GM12864 (cell line): Measurements from ENCODE around the gene RASL11B.

Source experiments
- DNase-seq: peaks from one replicate; pipeline ENCODE4 v3.0.0-alpha.2; 2011; ENCODE audit warnings: low read depth
- H3K4me3 ChIP-seq: 2 replicates; pipeline ENCODE4 v1.5.1; 2011; ENCODE audit warnings: mild to moderate bottlenecking, low read depth, low read length, control low read depth
- TF ChIP-seq, protein P1 (sequence below): IDR thresholded peaks from 2 replicates; pipeline ENCODE4 v1.5.1; 2011; ENCODE audit warnings: low read depth, mild to moderate bottlenecking, moderate library complexity, low read length, control low read depth, inconsistent platforms; ENCODE audit errors: missing control alignments

RASL11B gene

DNA sequence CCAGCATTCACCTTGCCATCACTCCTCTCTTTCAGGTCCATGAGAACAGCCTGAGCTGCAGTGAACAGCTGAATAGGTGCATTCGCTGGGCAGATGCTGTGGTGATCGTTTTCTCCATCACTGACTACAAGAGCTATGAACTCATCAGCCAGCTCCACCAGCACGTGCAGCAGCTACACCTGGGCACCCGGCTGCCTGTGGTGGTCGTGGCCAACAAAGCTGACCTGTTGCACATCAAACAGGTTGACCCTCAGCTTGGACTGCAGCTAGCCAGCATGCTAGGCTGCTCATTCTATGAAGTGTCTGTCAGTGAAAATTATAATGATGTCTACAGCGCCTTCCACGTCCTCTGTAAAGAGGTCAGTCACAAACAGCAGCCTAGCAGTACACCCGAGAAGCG, 3.2 kb downstream of the RASL11B start:
- H3K4me3 ChIP-seq = no peak overlapping the region
- TF ChIP-seq, protein P1, sequence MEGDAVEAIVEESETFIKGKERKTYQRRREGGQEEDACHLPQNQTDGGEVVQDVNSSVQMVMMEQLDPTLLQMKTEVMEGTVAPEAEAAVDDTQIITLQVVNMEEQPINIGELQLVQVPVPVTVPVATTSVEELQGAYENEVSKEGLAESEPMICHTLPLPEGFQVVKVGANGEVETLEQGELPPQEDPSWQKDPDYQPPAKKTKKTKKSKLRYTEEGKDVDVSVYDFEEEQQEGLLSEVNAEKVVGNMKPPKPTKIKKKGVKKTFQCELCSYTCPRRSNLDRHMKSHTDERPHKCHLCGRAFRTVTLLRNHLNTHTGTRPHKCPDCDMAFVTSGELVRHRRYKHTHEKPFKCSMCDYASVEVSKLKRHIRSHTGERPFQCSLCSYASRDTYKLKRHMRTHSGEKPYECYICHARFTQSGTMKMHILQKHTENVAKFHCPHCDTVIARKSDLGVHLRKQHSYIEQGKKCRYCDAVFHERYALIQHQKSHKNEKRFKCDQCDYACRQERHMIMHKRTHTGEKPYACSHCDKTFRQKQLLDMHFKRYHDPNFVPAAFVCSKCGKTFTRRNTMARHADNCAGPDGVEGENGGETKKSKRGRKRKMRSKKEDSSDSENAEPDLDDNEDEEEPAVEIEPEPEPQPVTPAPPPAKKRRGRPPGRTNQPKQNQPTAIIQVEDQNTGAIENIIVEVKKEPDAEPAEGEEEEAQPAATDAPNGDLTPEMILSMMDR = no peak
- no peak for DNase-seq

DNA sequence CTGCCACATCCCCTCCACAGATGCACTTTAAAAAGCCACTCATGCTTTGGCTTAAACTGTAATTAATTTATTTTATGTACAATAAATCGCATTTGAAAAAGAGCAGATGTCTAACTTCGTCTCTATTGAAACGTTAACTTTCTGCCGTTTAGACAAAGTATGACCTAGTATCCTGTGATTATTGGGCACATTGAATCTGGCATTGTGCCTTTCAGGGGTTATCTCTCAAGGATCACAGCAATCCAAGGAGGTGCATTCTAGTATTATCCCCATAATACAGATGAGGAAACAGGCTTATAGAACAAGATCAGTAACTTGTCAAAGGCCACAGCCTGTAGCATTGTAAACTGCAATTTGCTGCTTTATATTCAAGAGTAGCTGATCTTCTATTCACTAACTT, 4.6 kb downstream of the RASL11B start:
- TF ChIP-seq, protein P1 = no peak
- no peak for DNase-seq
- H3K4me3 ChIP-seq = no peak overlapping the region

DNA sequence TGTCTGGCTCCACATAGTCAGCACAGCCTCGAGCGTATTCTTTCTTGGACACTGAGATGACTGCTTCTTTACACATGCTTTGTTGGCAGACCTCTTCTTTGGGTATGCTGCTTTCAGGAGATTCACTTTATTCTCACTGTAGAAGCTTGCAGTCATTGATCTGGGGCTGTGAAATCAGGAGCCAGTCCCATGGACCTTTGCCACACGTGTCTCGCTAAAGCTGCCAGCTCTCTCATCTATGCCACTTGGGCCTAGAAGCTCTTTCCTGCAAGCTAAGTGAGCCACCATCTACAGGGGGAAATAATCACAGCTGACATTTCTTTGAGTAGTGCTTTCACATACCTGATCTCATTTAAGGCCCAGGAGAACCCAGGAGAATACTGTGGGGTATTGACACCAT, 5.0 kb downstream of the RASL11B start:
- TF ChIP-seq, protein P1 = no peak
- no peak for DNase-seq

GRCh38 chr4:52868133-52868532, 6.0 kb downstream of the RASL11B start:
- no peak overlapping the region for H3K4me3 ChIP-seq
- DNase-seq = no peak
- TF ChIP-seq, protein P1 = no peak

More for the DNA sequence above, 5.0 kb downstream of the RASL11B start:
- no peak overlapping the region for H3K4me3 ChIP-seq

DNA sequence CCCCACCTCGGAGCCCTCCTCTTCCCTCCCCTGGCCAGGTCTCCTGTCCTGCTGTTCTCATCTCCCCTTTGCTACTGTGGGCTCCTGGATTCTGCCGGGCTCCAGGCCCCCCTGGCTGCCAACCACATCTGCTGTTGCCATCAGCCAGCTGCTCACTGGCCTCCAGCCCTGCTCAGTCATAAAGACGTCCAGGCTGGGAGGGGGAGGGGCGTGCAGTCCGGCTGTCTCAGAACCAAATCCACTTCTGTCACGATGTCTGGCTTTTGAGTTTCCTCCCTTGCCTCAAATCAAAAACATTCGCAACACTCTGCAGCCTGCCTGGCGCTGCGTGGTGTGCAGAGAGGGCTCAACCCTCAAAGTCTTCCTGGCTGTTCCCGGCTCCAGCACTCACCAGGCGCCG, 7.1 kb downstream of the RASL11B start:
- H3K4me3 ChIP-seq = no peak overlapping the region
- TF ChIP-seq, protein P1 = no peak
- DNase-seq = no peak

GRCh38 chr4:52869656-52870055, 7.5 kb downstream of the RASL11B start:
- TF ChIP-seq, protein P1 = no peak
- DNase-seq = no peak
- no peak overlapping the region for H3K4me3 ChIP-seq

GRCh38 chr4:52870225-52870624, 8.1 kb downstream of the RASL11B start:
- TF ChIP-seq, protein P1 = no peak
- no peak for DNase-seq

More at GRCh38 chr4:52870225-52870624, 8.1 kb downstream of the RASL11B start:
- no peak overlapping the region for H3K4me3 ChIP-seq
